Activated CD8-positive, alpha-beta memory T cell treated with anti-CD3 and anti-CD28 coated beads, Interleukin-2, amount 50 U/mL, for 1 hour (primary cell): ENCODE measurements around the gene C6orf136.
"Not testable (repeated sequence)": the region's sequence is repeated elsewhere in the genome, so short reads cannot be mapped to it uniquely, and the experiment has no call there.

Experiments
- DNase-seq: peaks from one replicate; pipeline ENCODE4 v3.0.0-alpha.2; 2020; ENCODE audit errors: extremely low read depth

C6orf136 gene

DNA sequence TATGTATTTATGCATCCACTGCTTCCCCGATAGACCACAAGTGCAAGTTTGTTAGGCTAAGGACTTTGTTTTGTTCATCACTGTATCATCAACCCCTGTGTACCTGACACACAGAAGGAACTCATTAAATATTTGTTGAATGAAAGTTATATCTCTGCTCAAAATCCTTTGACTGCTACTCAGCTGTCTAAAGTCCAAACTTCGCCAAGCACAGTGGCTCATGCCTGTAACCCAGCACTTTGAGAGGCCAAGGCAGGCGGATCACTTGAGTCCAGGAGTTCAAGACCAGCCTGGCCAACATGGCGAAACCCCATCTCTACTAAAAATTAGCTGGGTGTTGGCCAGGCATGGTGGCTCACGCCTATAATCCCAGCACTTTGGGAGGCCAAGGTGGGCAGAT, 11.0 kb downstream of the C6orf136 start:
- DNase-seq, result not testable (repeated sequence)

DNA sequence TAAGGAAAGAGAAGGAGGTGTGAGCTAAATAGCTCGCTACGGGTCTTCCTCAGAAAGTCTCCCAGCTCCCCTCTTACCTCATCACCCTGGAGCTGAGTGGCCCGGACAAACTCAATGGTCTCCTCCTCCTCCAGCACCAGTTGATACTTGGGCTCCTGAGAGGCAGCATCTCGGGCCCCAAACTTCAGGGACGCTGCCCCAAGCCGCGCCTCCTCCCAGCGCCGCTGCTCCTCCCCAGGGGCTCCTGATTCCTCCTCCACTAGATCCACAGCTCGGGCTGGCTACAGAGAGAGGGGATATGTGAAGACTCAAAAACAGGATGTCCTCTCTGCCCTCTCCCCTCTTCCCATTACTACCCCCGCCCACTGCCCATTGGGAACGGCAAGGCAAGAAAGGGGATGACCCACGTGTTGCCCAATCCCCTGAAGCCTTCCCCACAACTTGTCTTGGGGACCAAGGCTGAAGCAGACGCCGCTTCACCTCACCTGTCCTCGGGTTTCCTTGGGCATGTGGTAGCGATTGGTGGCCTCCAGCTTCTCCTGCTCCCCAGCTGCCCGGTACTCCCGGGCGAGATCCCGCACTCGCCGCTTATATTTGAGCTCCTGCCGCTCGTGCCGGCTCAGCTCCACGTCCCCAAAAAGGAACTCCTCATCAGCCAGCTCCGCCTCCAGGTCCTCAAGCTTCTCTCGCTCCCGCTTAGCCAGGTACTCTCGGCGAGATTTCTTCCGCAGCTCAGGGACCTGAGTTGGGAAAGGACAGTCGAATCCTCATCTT, 18.2 kb downstream of the C6orf136 start:
- no peak for DNase-seq

DNA sequence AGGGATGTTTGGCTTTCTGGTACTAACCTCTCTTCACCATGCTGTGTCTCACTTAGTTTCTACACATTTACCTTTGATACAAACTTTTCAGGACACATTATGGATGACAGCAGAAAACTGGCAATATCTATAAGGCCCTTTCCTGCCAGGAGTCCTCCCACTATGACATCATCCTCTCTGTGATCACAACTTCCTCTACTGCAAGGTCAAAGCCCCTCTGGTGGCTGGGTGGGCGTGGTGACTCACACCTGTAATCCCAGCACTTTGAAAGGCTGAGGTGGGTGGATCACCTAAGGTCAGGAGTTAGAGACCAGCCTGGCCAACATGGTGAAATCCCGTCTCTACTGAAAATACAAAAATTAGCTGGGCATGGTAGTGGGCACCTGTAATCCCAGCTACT, 19.4 kb downstream of the C6orf136 start:
- not testable (repeated sequence) for DNase-seq

DNA sequence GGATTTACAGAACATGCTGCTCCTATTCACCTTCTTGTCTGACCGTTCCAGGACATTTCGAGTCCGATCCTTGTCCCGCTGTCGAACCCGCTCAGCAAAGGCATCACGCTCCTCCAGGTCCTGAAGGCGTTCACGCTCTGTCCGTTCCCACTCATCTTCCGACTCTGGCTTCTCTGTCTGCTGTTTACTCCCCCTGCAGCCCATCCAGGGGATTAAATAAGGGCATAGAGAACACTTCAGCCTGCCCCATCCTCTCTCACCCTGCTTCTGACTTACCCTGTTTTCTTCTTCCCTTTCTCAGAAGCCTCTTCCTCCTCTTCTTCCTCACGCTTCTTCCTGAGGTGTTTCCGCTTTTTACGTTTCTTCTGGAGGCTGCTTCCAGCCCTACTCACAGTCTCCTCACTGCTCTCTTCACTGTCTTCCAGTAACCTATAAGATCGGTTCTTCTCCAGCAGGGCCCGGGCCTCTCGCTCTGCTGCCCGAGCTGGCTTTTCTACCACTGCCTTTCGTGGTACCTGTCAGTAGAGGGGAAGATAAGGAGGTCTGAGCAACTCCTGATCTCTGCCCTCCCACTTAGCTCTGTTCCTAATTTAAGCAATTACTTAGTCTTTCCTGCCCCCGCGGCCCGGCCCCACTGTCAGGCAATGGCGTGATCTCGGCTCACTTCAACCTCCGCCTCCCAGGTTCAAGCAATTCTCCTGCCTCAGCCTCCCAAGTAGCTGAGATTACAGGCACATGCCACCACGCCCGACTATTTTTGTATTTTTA, 24.0 kb downstream of the C6orf136 start:
- DNase-seq, result no peak

DNA sequence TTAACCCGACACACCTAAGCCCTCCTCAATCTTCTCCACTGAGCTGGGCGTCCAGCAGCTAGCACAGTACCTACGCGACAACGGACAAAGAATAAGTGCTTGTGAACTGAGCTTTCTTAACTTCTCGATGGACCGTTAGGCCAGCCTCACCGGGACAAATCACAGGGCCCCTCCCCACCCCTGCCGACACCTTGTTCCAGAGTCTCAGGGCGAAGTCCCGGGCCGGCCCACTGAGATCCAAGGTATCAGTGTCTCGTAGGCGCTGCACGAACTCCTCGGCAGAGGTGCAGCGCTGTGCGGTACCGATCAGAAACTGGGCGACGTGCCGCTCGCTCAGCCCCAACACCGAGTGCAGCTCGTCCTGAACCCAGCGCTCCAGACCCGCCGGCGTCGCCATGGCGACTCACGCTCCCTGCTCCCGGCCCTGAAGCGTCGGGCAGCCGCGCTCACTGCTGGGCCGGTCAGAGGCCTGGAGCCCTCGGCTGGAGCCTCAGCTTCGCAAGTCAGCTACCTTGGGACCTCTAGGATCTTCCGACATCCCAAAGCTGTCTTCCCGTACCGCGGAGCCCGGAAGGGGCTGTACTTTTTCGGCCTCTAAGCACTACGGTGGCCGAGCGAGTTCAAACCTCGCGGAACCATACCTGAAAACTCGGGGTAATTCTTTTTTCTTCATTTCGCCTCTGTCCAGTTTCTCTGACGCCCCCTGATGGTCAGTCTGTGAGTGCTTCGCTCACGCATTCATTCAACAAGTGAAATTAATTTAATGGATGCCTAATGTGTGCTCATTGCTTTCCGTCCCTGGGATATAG, 25.7 kb downstream of the C6orf136 start, which contains the start of gene DHX16:
Gene DHX16, minus strand, starts transcription at position 562 of the 809 bp plus-strand sequence. Its CDS starts 165 bp downstream, at position 397.
- DNase-seq, result peak; percentile 86

DNA sequence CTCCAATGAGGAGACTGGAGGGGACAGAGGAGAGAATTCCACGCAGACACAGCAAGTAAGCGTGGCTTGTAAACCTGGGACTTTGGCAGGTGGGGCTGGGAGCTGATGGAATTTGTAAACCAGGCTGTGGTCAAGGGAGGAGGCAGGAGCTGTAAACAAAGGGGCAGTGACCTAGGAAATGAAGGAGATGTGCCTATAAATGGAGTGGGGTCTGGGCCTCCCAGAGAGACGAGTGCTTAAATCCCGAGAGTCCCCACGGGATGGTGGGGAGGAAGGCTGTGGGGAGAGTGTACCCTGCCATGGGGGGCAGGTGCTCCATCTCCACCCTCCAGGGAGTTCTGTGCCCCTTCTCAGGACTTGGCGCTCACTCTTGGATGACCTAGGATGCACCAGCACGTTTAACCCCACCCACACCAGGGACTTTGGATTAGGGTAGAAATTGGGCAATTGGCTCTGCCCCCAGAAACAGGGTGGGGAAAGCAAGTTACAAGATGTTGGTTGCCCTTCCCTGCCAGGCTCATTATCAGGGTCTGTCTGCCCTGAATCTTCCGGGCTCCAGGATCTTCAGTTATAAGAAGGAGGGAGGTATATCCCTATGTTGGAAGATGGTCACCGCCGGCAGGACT, 29.8 kb downstream of the C6orf136 start:
- no peak for DNase-seq

DNA sequence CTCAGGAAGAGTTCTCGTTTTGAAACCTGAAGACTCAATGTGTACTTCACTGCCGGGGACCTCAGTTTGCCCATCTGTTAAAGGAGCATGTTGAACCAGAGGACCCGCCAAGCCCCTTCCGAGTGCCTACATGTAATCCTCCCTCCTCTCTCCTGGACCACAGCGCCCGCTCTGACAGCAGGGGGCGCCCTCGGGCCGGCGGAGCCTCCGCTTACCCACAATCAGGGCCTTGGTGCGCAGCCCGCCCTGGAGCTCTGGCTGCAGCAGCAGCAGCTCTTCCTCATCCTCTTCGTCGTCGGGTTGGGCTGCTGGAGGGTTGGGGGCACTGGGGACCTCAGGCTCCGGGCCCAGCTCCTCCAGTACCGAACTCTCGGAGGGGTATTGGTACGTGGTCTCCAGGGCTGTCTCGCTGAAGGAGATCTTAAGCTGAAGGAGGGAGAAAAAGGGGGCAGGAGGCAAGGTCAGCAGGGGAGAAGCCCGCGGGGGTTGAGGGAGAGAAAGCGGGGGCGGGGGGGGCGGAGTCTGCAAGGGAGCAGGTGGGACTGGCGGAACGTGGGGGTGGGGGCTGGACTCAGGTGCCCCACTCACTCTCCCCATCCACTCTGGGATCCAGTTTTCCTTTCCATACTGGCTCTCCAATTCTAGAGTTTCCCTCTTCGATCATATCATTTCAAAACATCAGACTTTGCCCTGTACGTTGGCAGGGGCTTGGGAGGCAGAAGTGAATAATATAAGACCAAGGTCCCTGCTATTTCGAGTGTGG, 32.2 kb downstream of the C6orf136 start:
- DNase-seq, result peak; percentile 77

DNA sequence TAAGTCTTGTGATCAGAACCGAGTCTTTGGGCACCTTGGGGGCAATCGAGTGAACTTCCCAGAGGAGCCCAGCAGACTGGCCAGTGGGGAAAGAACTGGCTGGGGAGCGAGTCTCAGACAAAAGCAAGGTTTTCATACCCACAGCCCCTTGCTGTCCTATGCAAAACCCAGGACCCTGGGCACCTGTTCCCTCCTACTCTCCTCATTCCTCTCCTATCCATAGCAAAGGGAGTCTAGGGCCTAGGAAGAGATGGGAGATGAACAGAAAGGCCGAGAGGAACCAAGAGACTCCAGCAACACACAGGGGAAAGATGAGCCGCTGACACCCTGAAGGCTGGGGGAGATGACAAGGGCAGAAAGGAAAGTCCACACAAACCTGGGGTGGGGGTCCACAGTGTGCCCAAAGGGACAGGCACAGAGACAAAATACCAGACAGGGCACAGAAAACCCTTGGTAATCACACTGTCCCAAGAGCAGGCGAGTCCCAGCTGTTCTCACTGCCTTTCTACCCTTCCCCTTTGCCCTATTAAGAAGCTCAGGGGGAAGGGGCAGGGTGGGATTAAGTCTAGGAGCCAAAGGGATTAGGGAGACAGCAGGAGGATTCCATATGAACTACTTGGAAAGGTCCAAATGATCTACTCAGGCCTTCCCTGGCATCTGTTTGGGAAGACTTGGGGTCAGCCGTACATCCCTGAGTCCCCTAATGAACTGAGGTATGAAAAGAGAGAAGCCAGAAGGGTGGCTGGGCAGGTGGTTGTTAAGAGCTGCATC, 33.0 kb downstream of the C6orf136 start:
- DNase-seq, result no peak

DNA sequence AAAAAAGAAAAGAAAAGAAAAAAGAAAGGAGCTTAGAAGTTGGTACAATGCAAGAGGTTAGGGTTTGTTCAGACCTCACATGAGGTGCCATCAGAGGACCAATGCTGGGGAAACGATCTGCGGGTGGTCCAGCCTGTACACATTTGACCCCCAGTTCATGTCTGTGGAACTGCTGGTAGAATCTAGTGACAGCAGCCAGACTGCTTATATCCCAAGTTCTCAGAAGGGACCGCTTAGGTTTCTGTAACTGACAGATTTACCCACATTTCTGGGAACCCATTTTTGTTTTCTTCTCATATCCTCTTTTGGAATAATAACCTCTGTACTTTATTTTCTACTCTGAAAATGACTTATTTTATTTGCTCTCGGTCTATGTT, 34.8 kb downstream of the C6orf136 start:
- DNase-seq, result no peak

DNA sequence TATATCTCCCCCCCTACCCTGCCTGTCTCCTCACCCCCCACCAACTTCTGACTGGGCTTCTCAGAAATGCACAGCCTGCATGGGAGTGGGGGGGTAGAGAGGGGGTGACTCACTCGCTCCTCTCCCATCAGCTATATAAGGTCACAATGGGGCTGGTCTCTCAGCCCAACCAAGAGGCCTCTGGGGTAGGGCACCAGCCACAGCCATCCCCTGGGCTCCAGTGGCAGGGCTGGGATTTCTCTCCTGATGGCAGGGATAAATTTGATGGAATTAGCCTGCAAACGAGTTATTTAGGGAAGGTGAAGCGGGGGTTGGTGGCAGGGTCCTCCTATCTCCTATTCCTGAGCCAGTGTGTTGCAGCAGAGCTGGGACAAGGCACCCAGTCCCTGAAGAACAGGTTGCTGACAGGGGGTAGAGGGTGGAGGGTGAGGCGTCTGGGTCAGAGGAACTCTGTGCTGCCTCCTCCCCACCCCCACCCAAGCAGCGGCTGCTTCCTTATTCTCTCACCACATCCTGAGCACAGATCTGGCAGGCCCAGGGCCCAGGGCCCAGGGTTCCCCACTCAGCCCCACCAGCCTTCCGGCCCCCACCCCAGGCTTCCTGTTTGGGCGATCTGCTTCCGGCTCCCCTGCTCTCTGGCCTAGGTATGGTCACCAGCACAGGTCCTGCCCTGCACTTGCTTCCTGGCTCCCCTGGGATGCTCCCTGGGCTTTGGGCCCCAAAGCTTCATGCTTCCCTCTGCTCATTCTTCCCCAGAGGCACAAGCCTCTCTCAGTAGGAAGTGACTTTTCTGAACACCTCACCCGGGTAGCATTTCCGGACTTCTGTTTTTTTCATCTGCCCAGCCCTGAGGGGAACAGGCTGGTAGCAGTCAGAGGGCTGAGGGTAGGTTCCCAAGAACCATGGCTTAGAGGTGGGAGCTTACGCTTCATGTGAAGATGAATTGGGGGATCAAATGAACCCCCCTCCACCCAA, 35.5 kb downstream of the C6orf136 start:
- DNase-seq, result peak; percentile 71

DNA sequence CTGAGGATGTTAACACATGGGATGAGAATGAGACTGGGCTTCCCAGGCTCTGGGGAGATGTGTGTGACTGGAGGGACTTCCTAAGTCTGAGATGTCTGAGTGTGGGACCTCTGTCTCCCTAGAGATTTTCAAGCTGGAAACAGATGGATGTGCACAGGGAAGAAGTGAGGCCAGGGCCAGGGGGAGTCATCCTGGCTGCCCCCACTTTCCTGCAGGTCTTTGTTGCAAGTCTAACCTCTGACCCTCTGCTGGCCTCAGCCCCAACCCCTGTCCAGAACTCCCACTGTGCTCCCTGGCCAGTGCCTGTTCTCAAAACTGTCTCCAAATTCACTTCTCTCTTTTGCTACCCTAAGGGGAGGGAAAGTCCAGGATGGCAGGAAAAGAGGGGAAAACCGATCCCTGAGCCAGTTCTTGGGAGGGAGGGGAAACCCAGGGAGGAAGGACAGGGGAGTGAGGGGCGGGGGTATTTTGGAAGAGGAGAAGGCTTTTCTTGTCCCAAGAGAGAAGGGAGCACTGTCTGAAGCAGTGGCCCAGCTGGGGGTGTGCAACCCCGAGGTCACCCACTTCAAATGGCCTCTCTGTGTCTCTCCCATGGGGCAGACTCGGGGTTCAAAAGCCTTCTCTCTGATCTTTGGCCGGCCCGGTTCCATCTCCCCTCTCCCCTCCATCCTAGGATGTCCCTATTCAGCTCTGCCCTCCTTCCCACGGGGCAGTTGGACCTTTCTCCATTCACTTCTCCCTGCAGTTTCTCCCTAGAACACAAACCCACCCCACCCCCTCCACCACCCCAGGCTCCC, 36.4 kb downstream of the C6orf136 start:
- DNase-seq, result no peak

DNA sequence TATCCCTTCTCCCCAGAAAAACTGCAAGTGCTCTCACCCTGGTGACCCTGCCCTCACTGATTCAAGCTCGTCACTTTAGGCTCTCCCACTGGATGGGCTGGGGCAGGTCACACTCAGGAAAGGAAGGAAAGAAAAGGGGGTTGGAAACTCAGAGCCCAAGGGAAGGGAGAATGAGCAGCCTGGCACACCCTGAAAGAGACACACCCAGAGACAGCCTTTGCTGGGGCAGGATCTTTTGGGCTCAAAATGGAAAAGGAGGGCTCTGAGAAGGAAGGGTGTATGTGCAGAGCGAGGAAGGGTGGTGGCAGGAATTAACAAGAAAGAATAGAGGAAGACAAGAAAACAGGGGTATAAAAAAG, 37.0 kb downstream of the C6orf136 start:
- no peak for DNase-seq

DNA sequence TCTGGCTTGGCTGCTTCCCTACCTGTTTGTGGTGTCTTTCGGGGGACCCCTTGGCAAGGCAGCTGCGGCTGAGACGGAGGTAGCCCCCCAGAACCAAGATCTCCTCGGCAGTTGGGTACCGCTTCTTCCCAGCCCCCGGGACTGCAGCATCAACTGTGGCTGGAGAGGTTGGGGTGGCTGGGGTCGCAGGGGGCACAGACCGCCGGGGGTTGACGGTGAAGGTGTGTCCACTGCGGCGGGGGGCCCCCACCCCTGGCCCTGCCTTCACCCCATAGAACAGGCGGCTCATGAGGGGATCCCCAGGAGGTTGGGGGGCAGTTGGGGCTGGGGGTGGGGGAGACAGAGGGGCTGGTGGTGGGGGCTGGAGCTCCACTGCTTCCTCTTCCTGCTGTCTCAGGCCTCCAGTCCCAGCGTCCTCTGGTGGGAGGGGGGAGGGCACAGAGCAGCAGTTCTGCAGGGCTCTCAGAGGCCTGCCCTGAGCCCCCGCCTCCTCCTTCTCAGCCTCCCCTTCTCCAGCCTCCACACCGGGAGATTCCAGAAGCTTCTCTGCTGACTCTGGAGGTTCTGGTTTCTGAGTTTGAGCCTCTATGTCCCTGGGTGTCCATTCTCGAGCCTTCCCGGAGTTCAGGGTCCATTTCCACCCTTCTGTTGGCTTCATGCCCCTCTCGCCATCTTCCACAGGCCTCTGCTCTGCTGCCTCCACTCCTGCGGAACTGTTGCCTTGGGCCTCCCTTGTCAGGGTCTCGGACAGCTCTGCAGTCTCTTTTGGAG, 37.6 kb downstream of the C6orf136 start:
- DNase-seq, result no peak

DNA sequence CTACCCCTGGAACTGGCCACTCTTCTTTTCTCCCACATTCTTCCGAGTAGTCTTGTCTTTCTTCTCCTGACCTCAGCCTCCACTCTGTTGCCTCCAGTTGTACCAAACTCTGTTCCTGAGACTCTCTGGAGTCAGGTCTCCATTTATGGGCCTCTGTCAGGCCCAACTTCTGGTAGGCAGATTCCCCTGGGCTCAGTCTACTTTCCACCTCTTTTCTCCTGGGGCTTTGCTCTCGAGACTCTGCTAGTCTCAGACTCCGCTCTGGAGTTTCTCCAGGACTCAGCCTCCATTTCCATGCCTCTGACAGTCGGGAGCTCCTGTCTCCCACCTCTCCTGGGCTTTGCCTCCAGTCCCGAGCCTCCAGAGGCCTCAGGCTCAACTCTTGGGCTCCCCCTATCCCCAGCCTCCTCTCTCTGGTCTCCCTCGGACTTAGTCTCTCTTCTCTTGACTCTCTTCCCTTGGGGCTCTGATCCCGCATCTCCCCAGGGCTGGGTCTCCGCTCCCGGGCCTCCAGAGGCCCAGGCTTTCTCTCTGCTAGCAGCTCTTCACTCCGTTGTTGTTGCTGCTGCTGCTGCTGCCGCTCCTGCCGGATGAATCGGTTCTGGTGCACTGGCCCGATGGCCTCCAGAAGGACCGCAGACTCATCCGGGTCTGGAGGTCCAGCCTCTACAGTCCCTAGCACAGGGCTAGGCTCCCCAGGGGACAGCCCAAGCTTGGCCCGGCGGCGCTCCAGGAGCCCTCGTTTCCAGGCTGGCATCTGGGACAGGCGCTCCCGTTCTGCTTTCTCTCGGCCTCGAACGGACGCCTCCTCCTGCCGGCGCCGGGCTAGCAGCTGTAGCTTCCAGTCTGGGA, 38.5 kb downstream of the C6orf136 start:
- no peak for DNase-seq

DNA sequence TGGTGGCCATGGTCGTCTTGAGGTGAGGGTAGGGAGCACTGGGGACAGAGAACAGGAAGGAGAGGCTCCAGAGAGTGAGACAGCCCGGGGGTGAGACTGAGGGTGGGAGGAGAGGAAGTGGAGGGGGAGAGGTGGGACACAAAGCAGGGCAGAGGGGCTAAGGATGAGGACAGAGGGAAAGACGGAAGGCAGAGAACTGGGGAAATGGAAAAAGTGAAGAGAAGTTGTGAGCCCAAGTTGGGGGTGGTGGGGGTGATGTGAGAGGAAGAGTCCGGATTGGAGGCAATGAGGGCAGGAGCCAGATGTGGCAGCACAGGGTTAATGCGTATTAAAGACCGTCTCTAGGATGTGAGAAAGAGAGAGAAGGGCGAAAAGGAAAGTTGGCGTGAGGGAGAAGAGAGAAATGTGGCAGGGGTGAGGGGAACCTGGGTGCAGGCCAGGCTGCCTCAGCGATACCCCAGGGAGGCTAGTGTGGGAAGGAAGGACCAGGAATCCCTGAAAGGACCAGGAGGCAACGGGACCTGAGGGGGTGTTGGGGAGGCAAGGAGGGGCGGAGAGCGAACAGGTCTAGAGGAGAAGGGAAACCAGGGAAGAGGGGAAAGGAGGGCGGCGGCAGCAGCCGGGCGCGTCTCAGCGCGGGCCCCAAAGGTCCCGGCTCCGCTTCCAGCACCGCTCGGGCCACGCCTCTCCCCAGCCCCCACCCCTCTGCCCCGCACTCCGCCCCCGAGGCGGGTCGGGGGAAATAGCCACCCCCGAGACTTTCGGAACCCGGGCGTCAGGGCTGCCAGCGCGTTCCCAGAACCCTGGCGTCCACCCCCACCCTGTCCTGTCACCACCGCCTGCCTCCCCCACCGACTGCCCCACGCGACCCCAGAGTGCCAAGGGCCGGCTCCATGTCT, 39.3 kb downstream of the C6orf136 start, which contains the start of gene PPP1R18:
Gene PPP1R18, minus strand, starts transcription at position 637 of the 899 bp plus-strand sequence. Its CDS starts 627 bp downstream, at position 10.
- no peak for DNase-seq
